NCI-H2227 (cell line): ENCODE data around the gene SLC6A1.

Source experiments
- DNase-seq: peaks from one replicate; lab custom pipeline; 2025; ENCODE audit not compliant: unreplicated experiment; lab: John Stamatoyannopoulos, UW

The SLC6A1 gene

DNA sequence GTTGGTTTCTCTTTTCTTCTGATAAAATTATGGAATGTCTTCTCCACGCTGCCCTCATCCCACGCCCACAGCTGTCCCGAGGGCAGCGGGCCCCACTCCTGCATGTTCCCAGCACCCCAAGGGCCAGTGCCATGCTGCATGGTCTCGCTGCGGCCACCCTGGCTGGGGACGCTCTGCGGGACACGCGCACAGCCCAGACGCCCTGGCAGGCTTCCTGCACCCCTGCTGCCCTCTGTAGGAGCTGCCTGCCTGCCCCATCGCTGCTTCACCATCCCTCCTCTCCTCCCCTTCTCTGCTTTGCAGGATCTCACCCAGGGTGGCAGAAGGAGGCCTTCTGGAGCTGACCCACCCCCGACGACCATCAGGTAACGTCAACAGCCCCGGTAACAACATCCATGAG is 22.8 kb downstream of the SLC6A1 start:
- DNase-seq = no peak

DNA sequence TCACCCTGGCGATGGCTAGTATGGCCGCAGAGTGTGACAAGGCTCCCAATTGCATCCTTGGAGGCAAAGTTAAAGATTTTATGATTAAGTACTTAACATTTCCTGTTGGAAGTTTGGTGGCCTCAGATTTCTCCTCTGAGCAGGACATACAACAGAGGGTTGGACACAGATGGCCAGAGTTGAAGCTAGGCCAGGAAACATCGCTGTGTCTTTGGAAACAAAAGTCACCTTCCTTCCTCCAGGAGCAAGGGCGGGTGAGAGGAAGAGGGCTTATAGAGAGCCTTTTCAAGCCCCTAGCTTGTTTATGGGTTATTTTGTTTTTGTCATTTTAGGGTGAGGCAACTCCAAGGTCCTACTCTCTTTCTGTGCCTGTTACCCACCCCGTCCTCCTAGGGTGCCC is 24.2 kb downstream of the SLC6A1 start:
- no peak for DNase-seq

DNA sequence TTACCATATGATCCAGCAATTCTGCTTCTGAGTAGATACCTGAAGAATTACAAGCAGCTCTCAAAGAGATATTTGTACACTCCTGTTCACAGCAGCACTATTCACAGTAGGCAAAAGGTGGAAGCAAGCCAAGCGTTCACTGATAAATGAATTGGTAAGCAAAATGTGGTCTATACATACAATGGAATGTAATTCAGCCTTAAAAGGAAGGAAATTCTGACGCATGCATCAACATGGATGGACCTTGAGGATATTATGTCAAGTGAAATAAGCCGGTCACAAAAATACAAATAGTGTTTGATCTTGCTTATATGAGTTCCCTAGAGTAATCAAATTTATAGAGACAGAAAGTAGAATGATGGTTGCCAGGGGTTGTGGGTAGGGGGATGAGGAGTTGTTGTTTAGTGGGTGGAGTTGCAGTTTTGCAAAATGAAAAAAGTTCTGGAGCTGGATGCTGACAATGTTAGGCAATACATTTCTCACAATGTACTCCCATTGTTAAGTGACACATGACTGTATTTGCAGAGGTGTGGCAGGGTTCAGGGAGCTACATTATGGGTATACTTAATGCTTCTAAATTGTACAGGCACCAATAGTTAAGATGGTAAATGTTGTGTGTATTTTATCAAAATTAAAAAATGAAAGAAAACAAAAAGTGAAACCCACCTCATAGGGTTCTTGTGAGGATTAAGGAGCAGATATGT is 26.7 kb downstream of the SLC6A1 start:
- no peak for DNase-seq

DNA sequence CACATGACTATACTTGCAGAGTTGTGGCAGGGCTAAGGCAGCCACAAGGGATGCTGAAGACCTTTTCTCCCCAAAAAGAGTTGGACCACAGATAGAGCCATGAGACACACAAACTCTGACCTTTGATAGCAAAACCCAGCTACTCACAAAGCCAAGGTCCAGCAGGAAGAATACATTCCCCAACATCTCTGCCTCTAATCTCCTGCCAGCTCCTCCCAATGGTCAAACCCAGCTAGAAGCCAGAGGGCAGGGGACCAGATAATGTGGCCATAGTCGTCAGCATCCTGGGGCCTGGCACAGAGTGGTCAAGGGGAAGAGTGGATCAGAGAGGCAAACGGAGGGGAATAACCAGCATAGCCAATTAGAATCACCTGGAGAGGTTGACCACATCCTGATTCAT is 28.2 kb downstream of the SLC6A1 start:
- no peak for DNase-seq

DNA sequence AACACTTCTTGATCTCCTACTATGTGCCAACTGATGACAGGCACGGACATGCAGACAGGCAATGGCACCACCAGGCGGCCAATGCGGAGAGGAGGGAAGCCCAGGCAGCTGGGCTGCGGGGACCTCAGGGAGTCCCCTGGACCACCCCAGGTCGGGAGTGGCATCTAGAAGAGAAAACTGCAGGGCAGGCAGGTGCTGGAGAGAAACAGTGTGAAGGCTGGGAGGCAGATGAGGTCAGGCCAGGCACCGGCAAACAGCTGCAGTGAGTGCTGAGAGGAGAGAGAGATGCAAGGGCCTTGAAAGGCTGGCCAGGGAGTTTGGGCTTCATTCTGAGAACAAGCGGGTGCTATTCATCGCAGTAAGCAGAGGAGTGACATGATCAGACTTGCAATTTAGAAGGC is 29.1 kb downstream of the SLC6A1 start:
- no peak for DNase-seq

DNA sequence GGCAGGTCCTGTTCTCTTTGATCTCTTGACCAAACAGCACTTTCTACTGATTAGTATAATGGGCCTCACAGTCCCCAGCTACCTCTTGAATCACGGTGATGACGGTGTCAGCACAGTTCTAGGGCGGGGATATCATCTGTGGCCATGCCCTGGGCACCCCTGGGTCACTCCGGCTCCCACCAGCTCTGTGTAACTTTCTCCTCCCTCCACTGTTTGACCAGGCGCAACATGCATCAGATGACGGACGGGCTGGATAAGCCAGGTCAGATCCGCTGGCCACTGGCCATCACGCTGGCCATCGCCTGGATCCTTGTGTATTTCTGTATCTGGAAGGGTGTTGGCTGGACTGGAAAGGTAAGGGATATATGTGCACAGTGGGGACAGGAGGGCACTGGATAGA is 29.6 kb downstream of the SLC6A1 start:
- no peak for DNase-seq

DNA sequence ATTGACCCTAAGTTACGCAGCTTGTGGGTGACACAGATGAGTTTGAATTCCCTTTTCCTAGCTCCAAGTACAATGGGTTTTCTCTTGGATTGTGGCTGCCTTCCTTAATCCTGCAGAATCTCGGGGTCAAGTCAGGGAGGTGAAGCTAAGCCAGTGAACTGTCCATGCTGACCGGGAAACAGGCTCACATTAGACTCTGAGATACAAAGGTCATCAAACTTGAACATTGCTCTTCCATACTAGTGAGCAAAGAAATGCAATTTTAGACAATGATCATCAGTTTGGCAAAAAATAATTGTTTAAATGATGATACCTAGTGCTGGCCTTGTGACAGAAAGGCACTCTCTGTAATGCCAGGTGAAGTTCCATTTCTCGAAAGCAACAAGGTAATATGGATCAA is 31.6 kb downstream of the SLC6A1 start:
- no peak for DNase-seq

DNA sequence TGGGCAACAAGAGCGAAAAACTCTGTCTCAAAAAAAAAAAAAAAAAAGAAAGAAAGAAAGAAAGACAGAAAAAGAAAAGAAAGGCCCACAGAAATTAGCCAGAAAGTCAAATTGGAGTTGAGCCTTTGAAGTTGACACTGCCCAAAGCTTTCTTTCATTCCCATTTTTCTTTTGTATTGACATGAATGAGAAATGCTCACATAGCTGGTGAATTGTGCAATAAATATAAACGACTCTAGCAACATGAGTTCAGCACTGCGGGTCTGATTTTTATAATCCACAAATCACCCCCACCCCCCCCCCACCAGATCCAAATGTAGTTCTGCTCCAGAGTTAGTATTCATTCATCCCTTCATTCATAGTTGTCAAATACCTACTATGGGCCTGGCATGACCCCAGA is 37.4 kb downstream of the SLC6A1 start:
- DNase-seq = no peak

DNA sequence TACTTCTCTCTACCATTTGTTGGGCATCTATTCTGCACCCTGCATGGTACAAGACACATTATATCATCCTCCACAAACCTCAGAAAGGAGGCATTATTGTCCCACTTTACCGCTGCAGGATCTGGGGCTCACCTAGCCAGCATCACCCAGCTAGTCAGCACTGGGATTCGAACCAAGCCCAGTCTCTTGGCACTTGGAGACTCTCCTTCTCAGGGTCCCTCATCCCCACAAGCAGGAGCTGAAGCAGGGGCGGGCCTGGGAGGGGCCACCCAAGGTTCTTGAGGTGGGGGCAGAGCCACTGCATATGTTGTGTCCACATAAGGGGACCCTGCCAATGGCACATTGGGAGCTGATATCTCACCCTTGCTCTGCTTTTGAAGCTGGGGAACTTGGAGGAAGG is 41.3 kb downstream of the SLC6A1 start:
- DNase-seq = no peak

DNA sequence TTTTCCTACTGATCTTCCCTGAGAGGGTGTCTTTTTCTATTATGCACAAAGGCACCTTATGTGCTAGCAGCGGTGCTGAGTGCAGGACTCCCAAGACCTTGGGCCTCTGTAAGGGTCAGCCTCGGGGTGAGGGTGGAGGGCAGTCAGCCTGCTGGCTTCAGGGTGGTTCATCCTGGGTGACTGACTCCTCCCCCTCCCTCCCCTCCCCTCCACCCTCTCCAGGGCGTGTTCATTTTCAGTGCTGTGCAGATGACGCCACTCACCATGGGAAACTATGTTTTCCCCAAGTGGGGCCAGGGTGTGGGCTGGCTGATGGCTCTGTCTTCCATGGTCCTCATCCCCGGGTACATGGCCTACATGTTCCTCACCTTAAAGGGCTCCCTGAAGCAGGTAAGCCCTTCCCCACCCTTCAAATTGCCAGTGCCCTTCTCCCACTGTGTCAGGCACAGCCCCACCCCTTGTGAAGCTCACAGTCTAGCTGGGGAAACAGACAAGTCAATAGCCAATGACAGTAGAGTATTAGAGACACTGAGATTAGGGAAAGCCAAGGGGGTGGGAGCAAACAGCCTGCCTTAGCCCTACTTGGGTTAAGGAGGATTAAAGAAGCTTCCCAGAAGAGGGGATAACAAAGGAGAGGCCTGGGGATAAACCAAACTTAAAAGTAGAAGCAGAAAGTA is 41.9 kb downstream of the SLC6A1 start:
- DNase-seq = no peak

DNA sequence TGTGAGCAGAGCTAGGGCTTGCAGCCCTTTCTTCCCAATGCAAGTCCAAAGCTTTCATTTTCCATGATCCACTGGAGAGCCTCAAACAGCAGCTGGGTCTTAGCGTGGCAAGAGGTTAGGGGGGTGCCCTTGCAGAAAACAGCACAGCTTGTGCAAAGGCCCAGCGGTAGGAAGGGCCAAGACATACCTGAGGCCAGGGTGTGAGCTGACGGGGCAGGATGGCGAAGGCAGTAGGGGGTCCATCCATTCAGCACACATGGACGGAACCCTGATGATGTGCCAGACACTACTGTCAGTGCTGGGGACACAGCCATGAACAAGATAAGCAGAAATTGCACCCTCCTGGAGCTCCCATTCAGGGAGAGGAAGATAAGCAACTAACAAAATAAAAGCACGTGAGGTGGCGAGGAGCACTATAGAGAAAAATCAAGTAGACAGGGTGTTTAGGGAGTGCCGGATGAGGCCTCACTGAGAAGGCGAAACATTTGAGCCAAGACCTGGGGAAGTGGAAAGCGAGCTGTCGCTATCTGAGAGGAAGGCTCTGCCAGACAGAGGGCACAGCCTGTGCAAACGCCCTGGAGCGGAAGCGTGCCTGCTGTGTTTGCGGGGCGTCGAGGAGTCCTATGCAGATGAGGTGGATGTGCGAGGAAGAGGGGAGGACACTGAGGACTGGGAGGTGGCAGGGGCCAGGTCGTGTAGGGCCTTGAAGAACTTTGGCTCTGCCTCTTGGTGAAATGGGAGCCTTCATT is 43.4 kb downstream of the SLC6A1 start:
- DNase-seq = no peak

DNA sequence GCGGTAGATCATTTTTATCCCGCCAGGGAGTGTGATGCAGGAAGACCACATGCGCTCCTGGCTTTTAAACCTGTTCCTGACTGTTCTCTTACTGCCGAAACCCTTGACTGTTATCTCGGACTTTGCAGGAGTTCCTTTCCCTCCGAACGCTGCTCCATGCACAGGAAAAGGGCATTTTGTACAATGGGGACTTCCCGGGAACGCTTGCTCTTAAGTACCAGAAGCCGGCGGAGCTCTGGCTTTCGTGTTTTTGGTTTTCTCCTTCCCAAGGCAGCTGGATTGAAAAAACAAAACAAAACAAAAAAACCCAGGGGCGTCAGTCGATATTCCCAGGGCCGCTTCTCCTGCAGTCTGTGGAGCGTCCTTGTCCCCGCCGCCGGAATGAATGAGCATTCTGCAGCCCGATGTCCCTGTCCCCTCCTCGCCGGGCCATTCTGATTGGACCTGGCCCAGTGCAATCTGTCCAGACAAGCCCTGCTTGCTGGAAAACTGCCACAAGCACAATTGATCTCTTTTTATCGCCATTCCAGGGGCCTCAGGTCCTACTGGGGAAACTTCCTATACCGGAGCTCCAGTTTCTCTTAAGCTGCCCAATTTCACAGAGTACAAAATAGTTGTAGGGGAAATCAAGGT is 44.8 kb downstream of the SLC6A1 start:
- no peak for DNase-seq

DNA sequence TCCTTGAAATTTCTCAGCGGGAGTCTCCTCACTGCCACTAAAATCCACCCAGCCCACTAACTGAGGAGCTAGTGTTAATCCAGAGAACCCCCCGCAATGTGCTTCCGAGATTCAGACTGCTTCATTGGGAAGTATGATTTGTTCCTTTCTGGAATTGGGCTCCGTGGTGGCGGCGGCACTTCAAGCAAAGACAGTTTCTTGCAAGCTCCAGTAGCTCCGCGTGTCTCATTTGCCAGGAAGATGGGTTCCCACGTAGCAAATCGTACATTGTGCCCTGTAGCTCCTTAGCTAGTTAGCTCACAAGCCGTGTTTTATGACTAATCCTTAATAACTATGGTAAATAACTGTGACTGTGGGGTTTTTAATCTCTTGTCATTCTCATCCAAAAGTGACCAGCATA is 45.4 kb downstream of the SLC6A1 start:
- DNase-seq = no peak

DNA sequence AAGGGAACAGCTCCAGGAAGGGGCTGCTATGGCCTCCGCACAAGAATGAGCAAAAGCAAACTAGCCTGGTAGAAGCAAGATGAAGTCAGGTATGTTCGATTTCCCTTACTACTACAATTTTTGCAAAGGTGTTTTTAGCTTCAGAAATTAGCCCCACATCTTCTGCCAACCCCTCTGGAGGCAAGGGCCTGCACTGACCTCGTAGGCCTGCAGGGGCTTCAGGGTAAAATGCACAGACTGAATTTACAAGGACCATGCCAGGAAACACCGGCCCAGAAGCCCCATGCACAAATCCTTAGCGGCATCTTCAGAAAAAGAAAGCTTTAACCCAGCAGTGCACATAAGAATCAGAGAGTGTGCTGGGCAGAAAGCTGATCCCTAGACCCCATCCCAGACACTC is 53.0 kb downstream of the SLC6A1 start:
- no peak for DNase-seq

DNA sequence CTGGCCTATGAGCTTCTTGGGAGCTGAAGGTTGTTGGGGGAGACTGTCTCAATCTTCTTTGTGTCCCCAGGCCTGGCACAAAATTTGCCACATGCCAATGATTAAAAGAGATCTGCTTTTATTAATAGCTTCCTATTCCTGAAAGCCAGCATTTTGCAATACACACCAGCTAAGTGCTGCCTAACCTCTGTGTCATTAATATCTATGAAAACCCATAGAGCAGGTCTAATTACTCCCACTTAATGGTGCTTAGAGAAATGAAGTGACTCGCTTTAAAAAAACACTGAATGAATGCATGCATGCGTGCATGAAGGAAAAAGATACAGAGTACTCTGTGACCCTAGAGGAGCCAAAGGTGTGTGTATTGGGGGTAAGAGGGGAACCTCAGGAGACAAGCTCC is 55.0 kb downstream of the SLC6A1 start:
- DNase-seq = no peak

DNA sequence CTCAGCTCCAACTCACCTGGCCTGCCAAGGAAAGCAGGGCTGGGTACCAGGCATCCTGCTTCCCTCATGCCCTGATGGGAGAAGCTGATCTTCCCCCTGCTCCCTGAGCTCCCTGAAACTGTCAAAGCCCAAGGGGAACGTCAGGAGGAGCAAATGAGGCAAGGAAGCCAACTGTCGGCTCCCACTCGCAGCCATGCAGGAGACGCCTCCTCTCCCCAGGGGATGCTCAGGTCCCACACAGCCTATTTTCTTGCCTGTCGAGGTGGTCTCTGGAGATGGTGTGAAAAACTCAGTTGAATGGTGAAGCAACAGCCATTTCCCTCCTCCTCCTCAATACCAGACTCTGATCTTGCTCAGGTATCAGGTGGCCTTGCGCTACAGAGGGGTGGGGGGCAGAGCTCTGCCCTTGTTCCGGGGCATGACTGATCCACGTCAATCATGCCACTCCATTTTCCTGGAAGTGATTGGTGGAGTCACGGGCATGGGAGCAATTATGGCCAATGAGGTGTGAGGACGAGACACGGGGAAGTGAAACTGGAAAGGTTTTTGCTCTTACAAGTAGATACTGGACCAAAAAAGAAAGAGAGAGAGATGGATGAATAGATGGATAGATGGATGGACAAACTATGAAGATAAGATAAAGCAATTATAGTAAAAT is 58.2 kb downstream of the SLC6A1 start:
- no peak for DNase-seq

DNA sequence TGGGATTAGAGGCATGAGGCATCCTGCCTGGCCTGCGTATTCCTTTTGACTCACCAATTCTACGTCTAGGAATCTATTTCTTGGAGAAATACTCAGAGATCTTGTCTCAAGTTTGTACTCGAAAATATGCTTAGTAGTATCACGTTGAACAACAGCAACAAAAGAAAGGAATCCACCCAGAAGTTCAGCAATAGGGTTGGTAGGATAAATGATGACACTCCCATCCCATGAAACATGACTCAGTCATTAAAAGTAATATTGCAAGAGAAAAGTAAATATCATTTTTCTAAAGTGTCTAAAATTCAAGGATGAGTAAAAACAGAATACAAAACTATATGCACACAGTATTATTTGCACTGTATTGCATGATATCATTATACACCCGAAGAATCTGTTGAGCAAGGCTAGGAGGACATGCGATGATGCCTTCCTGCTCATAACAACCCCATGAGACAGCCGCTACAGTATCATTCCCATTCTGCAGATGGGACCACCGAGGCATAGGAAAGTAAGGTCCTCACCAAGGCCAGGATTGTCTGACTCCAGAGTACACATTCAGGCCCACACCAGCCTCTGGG is 61.5 kb downstream of the SLC6A1 start:
- no peak for DNase-seq

DNA sequence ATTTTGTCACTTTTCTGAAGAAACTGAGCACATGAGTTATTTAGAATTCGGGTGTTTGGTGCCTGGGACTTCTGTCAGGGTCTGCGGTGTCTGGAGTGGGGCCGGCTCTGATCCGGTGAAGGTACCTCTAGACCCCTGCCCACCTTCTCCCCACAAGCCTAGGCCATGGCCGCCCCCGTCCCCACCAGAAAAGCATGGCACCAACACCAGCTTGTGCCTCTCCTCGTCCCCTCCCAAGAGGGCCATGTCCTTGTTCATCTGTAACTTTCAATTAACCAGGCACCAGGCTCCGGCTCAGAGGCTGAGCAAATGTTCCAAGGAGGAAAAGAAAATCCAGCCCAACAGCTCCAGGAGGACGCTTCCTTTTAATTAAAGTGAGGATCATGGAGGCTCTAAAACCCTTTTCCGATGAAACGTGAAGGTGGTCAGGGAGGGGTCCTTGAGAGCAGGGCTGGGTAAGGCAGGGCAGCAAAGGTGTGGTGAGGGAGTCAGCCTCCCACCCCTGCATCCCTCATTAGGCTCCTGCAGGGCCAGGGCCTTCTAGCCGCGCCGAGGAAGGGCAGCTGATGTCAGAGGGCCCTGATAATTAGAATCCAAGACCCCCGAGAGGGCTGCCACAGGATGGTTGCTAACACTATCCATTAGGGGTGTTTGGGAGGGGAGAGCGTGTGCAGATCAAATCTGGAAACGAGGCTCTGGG is 62.3 kb downstream of the SLC6A1 start:
- DNase-seq = no peak

DNA sequence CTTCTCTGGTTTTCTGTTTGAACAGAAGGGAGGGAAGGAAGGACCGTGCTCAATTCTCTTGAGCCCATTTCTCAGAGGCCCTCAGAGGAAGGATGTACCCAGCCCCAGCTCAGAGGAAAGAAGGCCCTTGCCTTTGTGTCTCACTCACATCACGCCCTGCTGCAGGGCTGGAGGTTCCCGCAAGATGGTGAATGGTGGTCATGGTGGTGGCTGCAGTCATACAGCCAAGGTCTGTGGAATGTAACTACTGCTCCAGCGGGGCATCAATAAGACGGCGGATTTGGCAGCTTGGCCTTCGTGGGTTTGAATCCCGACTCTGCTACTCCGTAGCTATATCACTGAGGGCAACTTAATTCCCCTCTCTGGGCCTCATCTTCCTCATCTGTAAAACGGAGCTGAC is 62.9 kb downstream of the SLC6A1 start:
- DNase-seq = no peak

DNA sequence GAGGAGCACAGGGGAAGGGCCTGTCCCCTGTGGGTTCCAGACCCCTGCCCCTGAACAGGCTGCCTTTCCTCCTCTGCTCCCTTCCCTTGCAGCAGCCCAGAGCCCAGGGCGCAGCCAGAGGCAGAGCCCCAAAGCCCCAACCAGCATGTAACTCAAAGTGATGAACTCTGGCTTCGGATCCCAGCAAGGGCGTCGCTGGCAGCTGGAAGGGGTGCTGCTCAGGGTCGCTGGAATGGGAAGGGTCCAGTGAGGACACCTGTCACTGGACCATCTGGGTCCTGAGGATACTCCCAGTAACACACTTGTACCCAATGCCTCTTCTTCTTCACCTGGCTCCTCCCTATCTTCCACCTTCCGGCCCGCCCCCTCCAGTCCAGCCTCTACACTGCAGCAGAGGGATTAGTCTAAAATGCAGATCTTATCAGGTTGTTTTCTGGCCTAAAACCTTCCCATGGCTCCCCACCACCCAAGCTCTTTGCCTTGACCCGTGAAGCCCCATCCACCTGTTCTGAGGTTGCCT is 64.0 kb downstream of the SLC6A1 start:
- DNase-seq = no peak
